Limb (tissue), 2 donors: ENCODE results near the gene MYO15B.

Source experiments
- DNase-seq, 2 donors: peaks; one replicate each; pipeline ENCODE4 v3.0.0-alpha.2; 2016; ENCODE audit errors: extremely low spot score in 2 of 2

MYO15B gene

DNA sequence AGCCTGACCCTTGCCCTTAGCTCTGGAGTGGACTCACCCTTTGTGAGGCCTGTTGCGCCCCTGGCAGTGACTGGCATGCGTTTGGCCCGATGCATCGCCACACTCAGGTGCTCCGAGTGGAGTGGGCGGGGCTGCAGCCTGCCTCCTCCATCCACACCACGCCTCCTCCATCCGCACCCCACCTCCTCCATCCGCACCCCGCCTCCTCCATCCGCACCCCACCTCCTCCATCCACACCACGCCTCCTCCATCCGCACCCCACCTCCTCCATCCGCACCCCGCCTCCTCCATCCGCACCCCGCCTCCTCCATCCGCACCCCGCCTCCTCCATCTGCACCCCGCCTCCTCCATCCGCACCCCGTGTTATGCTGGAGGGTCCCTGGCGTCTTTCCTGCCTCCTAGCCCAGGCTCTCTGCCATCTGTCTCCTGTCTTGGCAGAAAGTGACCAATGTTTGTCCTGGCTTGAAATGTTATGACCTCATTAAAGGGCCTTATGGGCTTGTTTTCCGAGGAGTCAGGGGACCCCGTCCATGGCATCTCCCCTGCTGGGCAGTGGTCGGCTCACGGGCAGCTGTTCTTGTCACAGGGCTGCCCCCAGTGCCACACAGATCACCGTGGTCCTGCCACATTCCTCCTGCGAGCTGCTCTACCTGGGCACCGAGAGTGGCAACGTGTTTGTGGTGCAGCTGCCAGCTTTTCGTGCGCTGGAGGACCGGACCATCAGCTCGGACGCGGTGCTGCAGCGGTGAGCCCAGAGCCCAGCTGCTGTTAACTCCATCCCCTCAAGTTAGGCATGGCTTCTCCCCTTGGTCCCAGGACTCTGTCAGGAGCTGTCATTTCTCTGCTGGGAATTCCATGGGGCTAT, 28.7 kb upstream of the MYO15B start:
- DNase-seq: no peak

DNA sequence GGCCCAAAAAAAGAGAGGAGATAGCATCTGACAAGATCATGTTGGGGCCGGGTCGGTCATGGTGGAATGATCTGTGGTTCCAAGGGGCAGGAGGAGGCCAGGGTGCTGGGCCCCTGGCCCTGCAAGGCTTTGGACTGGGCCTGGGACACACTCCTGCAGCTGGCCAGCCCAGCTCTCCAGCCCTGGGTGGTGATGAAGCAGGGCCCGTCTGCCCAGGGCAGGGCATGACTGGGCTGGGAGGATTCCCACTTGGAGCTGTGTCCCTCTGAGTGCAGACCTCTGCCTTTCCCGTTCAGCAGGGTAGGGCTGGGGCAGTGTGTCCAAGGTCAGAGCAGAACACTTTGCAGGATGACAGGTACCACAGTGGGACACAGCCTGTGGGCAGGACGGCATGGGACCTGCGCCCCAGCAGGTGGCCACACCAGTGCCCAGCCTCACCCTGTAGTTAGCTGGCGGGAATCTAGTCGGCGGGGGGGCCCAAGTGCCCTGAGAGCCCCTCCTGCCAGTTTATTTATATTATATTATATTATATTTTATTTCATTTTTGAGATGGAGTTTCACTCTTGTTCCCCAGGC, 27.6 kb upstream of the MYO15B start:
- DNase-seq: no peak

DNA sequence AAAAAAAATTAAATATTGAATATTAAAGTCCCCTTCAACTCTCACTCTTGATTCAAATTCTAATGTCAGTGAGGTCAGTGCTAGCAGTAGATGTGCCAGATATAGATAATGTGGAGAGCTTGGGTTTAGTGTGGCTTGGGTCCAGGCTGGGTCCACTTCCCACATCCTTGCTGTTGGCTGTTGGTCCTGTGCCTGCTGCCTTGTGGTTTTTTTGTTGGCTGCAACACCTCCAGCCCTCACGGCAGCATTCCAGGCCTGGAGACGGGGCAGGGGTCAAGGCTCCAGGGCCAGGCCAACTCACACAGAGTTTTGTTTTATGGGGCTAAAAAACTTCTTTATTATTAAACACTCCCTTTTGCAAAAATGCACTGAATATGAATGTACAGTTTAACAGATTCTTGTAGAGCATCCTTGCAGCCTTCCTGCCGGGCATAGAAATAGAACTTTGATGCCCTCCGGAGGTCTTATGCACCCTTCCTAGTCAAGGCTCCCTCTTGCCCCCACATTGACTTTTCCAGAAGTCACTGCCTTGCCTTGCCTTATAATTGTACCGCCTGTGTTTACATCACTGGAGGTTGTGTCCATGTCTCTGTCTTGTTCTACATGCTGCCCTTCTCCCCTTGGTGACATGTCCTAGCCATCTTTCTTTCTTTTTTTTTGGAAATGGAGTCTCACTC, 25.5 kb upstream of the MYO15B start:
- DNase-seq: no peak

DNA sequence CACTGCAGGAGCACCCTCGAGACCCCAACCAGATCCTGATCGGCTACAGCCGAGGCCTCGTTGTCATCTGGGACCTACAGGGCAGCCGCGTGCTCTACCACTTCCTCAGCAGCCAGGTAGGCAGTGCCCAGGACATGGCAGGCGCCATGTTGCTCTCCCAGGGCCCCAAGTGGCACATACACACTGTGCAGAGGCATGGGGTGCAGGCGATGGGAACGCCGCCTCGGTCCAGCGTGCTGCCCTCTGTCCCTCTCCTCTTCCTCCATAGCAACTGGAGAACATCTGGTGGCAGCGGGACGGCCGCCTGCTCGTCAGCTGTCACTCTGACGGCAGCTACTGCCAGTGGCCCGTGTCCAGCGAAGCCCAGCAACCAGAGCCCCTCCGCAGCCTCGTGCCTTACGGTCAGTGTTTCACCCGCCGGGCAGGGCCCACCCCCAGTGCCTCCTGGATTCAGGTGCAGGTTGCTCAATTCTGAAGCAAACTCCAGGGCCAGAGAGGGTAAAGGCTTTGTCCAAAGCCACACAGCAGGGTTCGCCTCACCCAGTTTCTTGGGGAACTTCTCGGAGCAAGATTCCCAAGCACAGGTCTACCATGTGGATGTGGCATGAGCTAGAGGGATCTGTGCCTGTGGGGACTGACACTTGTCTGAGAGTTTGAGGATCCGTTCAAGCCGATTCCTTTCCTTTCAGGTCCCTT, 24.4 kb upstream of the MYO15B start:
- DNase-seq: no peak

DNA sequence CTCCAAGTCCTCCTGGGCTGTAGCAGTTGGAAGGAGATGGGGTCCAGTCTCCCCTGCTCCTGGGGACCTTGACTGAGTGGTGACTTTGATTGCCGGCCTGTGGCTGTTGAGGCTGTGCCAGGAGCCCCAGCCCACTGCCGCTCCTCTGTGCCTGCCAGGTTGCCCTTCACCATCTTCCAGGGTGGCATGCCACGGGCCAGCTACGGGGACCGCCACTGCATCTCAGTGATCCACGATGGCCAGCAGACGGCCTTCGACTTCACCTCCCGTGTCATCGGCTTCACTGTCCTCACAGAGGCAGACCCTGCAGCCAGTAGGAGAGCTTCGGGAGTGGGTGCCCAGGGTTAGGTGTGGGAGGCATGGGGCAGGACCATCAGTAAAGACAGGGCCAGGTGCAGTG, 23.4 kb upstream of the MYO15B start:
- DNase-seq: no peak

DNA sequence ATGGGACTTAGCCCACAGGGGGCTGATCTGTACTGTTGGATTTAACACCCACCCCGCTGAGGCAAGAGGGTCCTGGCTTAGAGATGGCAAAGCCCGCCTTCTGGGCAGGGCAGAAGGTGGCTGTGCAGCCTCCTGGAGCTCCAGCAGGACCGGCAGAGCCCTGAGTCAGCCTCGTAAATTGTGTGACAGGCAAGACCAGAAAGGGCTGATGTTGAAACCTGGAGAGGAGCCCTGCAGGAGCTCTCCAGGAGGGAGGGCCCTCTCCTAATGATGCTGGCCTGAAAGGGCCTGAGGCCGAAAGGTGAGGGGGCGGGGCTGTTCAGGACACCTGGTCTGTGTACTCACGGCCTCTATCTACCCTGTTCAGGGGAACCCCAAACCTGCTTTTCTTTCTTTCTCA, 22.5 kb upstream of the MYO15B start:
- no peak for DNase-seq

DNA sequence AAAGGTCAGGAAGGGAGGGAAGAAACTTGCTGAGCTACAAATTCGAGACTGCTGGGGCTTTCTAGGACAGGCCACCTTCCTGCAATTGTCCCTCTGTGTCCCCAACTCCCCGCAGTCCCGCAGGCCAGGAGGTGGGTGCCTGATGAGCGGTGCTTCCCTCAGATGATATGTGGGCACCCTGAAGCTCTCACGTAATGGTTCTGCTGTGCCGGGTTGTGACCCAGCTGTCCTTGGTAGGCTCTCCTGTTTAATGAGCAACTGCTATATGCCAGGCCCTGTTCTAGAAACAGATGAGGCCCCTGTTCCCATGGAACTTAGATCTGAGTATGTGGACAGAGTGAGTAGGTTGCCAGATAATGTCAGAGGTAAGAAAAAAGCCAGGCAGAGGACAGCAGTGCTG, 22.0 kb upstream of the MYO15B start:
- no peak for DNase-seq

DNA sequence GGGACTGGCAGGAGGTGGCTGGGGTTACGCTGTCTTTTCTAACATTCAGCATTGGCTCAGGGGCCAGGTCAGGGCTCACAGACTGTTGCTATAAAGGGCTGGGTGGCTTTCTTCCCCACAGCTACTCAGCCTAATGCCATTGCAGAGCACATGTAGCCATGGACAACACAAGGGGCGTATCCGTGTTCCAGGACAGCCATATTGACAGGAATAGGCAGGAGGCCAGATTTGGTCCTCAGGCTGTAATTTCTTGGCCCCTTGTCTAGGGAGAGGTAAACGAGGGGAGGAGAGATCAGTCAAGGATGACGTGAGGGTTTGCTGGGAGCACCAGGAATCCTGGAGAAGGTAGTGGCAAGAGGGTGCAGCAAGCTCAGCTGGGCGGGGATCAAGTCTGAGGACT, 21.2 kb upstream of the MYO15B start:
- no peak for DNase-seq

DNA sequence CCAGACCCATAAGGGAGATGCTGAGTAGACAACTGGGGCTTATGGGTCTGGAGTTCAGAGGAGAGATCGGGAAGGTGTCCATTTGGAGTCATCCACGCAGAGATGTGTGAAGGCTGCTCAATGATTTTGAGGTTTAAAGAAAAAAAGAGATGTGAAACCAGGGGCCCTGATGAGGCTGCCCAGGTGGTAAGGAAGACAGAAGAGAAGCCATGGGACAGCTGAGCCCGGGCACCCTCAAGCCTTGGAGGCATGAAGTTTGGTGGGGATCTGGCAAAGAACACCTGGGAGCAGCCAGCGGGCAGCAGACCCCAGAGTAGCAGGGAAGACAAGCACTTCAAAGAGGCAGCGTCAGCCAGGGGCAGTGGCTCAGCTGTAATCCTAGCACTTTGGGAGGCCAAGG, 20.8 kb upstream of the MYO15B start:
- DNase-seq: no peak

DNA sequence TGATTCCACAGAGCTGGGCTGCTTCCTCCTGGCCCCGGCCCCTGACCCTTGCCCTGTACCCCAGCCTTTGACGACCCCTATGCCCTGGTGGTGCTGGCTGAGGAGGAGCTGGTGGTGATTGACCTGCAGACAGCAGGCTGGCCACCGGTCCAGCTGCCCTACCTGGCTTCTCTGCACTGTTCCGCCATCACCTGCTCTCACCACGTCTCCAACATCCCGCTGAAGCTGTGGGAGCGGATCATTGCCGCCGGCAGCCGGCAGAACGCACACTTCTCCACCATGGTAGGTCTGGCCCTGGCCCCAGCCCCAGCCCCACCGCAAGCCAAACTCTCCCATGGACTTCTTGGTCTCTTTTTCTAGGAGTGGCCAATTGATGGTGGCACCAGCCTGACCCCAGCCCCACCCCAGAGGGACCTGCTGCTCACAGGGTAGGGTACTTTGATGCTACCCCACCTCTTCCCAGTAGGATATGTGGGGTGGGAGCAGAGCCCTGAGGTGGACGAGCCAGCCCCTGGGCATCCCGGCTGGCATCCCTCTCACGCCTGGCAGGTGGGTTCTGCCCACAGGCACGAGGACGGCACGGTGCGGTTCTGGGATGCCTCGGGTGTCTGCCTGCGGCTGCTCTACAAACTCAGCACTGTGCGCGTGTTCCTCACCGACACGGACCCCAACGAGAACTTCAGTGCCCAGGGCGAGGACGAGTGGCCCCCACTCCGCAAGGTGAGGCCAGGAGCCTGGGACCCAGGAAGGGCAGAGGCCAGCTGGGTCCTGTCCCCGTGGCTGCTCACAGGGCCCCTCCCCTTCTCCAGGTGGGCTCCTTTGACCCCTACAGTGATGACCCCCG, 19.0 kb upstream of the MYO15B start:
- DNase-seq: no peak

DNA sequence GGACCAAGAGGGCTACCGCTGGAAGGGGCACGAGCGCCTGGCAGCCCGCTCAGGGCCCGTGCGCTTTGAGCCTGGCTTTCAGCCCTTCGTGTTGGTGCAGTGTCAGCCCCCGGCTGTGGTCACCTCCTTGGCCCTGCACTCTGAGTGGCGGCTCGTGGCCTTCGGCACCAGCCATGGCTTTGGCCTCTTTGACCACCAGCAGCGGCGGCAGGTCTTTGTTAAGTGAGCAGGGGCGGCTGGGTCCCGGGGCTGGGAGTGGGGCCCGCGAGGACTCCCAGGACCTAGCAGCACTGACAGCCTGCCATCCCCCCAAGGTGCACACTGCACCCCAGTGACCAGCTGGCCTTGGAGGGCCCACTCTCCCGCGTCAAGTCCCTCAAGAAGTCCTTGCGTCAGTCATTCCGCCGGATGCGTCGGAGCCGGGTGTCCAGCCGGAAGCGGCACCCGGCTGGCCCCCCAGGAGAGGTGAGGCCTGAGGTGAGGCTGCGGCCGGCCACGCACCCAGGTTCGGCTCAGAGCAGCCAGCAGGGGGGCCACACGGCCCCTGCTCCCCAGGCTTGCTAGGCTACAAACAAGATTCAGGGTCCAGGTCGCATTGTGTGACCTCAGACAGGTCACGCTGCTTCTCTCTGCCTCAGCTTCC, 17.4 kb upstream of the MYO15B start:
- no peak for DNase-seq

DNA sequence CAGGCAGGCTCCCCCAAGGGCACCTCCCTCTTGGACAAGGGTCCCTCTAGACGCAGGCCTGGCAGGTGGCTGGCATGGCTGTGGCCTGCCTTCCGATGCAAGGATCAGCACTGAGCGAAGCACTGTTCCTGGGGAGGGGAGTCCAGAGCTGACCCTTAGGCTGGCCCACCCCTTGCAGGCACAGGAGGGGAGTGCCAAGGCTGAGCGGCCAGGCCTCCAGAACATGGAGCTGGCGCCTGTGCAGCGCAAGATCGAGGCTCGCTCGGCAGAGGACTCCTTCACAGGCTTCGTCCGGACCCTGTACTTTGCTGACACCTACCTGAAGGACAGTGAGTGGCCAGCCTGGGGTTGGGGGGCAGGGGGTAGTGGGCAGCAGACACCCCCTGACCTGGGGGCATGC, 16.8 kb upstream of the MYO15B start:
- DNase-seq: no peak

DNA sequence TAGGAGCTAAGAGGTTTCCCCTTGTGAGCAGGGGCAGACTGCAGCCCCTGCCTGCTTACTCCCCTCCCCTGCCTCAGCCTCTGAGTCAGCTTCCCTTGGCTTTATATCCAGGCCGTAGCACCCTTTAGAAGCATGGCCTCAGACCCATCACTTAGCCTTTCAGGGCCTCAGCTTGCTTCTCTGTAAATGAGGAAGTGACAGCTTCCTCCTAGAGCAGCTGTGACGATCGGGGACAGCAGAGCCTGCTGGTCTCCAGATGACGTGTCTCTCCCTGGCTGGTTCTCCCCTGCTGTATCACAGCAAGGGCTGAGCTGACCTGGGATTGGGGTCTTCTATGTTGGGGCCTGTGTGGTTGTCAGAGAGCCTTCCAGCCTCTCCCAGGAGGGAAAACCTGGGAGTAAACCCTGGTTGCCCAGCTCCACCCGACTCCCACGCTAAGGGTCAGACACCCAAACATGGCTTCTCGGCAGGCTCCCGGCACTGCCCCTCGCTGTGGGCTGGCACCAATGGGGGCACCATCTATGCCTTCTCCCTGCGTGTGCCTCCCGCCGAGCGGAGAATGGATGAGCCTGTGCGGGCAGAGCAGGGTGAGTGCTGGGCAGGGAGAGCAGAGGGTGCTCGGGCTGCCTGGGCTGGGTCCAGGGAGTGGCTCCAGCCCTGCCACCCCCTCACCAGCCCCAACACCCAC, 16.3 kb upstream of the MYO15B start:
- no peak for DNase-seq

DNA sequence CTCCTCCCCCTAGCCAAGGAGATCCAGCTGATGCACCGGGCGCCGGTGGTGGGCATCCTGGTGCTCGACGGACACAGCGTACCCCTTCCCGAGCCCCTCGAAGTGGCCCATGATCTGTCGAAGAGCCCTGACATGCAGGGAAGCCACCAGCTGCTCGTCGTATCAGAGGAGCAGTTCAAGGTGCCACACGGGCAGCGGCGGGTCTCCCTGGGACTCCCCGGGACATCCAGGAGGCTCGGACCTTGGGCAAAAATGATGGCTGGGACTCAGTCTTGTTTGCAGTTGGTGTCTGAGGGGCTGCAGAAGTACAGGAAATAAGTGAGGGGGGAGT, 15.8 kb upstream of the MYO15B start:
- no peak for DNase-seq

DNA sequence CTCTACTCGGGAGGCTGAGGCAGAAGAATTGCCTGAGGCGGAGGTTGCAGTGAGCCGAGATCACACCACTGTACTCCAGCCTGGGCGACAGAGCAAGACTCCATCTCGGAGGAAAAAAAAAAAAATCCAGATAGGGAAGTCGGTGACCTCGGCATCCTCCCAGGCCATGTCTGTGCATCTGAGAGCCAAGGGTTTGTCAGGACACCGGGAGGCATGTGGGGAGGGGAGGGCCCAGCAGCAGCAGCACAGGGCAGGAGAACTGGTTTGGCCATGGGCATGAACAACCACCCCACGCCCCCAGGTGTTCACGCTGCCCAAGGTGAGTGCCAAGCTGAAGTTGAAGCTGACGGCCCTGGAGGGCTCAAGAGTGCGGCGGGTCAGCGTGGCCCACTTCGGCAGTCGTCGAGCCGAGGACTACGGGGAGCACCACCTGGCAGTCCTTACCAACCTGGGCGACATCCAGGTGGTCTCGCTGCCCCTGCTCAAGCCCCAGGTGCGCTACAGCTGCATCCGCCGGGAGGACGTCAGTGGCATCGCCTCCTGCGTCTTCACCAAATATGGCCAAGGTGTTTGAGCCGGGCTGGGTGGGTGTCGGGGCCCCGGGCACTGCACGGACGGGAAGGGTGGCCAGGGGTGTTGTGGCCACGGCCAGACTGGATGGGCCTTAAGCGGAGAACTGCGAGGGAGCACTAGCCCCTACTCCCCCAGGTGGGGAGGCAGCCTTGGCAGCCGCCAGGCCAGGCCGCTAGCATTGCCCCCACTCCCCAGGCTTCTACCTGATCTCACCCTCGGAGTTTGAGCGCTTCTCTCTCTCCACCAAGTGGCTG, 14.7 kb upstream of the MYO15B start:
- DNase-seq: no peak

DNA sequence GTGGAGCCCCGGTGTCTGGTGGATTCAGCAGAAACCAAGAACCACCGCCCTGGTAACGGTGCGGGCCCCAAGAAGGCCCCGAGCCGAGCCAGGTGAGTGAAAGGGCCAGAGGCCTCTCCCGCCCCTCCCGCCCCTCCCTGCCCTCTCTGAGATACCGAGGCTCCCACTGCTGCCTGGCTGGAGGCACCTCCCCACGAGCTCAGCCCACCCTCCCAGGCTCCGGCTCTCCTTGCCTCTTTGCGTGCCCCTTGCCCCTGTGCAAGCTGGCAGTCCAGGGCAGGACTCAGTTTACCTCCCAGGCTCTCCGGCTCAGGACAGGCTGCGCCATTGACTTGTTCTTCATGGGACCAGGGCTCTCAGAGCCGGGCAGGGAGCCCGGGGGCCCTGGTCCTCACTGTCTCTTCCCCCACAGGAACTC, 14.1 kb upstream of the MYO15B start:
- DNase-seq: no peak

DNA sequence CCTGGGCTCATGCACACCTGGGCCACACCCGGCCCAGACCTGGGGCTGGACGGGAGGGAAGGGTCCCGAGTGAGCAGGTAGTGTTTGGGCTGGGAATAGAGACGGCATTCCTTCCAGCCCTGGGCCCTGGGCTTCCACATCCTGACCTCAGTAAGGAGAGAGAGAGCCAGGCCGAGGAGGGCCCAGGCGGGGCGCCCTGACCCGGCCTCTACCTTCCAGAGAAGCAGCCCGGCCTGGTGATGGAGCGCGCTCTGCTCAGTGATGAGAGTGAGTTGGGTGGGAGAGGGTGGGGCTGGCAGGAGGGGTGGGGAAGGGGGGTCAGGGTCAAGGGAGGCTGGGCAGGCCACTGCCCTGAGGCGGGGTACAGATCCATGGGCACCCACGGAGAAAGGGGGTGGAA, 13.6 kb upstream of the MYO15B start:
- no peak for DNase-seq

DNA sequence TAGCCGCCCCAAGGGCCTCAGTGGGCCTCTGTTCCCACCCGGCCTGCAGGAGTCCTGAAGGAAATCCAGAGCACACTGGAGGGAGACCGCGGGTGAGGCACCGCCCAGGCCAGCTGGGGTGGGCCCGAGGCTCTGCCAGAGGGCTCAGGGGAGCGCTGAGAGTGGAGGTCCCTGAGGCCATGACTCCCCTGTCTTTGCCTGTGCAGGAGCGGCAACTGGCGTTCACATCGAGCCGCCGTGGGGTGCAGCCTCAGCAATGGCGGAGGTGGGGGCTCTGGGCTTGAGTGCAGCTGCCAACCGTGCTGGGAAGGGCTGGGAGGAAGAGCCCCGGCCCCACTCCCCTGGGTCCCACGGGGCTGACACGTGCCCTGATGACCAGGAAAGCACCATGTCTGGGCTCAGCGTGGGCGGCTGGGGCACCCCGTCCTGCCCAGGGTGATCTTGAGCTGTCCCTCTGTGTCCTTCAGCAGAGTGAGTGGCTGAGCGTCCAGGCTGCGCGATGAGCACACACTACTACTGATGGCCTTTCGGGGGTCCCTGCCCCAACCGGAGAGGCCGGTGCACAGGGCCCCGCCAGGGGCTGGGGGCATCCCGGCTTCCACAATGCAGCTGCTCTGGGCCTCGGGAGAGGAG, 13.1 kb upstream of the MYO15B start:
- no peak for DNase-seq

DNA sequence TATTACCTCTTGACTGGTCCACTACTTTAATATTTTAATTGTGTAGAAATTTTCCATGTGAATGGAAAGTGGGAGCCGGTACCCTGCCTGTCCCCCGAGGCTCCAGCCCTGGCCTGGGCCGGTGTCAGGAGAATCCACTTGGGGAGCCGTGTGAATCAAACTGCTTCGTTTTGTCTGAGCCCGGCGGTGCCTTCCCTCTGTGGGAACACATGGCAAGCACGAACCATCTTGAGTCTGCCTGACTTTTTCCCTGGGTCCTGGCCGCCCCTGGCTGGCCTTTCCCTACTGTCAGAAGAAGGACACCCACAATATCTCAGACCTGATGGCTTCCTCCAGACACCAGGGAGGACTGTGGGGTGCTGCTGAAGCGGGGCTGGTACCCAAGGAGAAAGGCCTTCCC, 12.4 kb upstream of the MYO15B start:
- DNase-seq: no peak
